GM12878 (cell line): ENCODE results near the gene RPL3. TPM values are rescaled to one million over a fixed set of nuclear protein-coding genes. Genes with fewer than 3 reads are reported as not detected.

Experiments used
- ATAC-seq: fragments of 200-7000 bp; cut with Tn5 transposase; 3 replicates; pipeline ENCODE4 v1.9.1; 2020; ENCODE audit warnings: mild to moderate bottlenecking, moderate library complexity
- BruUV-seq: library from RNA; stranded (reverse); fragments of 400-500 nt; replicated peaks from 2 replicates; lab custom pipeline; 2021; lab: Mats Ljungman, UMichigan
- CTCF ChIA-PET: fragments of 300-600 bp; sonication (Branson Sonifier 250); formaldehyde crosslinking; extraction: SDS; loops from one replicate; lab custom pipeline; 2021; ENCODE audit warnings: inconsistent platforms; lab: Yijun Ruan, JAX
- POLR2A ChIA-PET: fragments of 350-600 bp; formaldehyde crosslinking; extraction: SDS; loops from one replicate; lab custom pipeline; 2021; ENCODE audit warnings: inconsistent platforms; lab: Charles Lee
- RAD21 ChIA-PET: fragments of 300-600 bp; sonication (Branson Sonifier 250); formaldehyde crosslinking; loops from one replicate; lab custom pipeline; 2023; ENCODE audit warnings: antibody characterized with exemption; ENCODE audit not compliant: unreplicated experiment; lab: Charles Lee
- SMC1A ChIA-PET: fragments of 300-600 bp; sonication (Branson Sonifier 250); formaldehyde crosslinking; loops from one replicate; lab custom pipeline; 2023; ENCODE audit not compliant: unreplicated experiment, uncharacterized antibody; lab: Charles Lee
- DNase-seq: peaks from one replicate; pipeline ENCODE4 v3.0.0-alpha.2; 2011; ENCODE audit warnings: low read depth, low spot score
- FAIRE-seq: peaks from 3 replicates; lab custom pipeline; 2011; peaks lifted over from hg19 to GRCh38; lab: Jason Lieb, UNC
- H2AFZ ChIP-seq: 2 replicates; pipeline ENCODE4 v1.6.0; 2011; ENCODE audit warnings: low read depth, low read length, control low read depth; ENCODE audit not compliant: control insufficient read depth
- H3K27ac ChIP-seq: 2 replicates; pipeline ENCODE4 v1.5.1; 2011; ENCODE audit warnings: control low read depth; ENCODE audit not compliant: control insufficient read depth, insufficient read depth
- H3K27me3 ChIP-seq, 2 experiments: replicated peaks in 1 of 2; 2 replicates each; pipeline versions ENCODE4 v1.6.0 to v1.6.1; 2011; ENCODE audit warnings: low read length in 1 of 2; ENCODE audit not compliant: control insufficient read depth in 2 of 2, insufficient read depth in 2 of 2
- H3K36me3 ChIP-seq, 2 experiments: 2 replicates each; pipeline ENCODE4 v1.5.1; 2011; ENCODE audit warnings: low read length in 1 of 2; ENCODE audit not compliant: control insufficient read depth in 2 of 2, insufficient read depth in 2 of 2
- H3K4me1 ChIP-seq: 2 replicates; pipeline ENCODE4 v1.6.1; 2011; ENCODE audit warnings: mild to moderate bottlenecking, low read length, moderate library complexity, mixed read lengths; ENCODE audit not compliant: control insufficient read depth, insufficient read depth
- H3K4me2 ChIP-seq: 2 replicates; pipeline ENCODE4 v1.6.0; 2011; ENCODE audit warnings: control low read depth; ENCODE audit not compliant: control insufficient read depth, insufficient read depth
- H3K4me3 ChIP-seq: fragments of 200-600 bp; sonication (generic); 2 replicates; pipeline ENCODE4 v1.5.1; 2016
- H3K79me2 ChIP-seq: 2 replicates; pipeline ENCODE4 v1.6.0; 2011; ENCODE audit warnings: low read length; ENCODE audit not compliant: control insufficient read depth, insufficient read depth
- H3K9ac ChIP-seq: 2 replicates; pipeline ENCODE4 v1.8.0; 2011; ENCODE audit warnings: low read length, control low read depth, mixed read lengths; ENCODE audit not compliant: control insufficient read depth, insufficient read depth
- H3K9me3 ChIP-seq: replicated peaks from 3 replicates; pipeline ENCODE4 v1.5.1; 2011; ENCODE audit warnings: mild to moderate bottlenecking, low read length; ENCODE audit not compliant: control insufficient read depth, insufficient read depth
- H4K20me1 ChIP-seq: 2 replicates; pipeline ENCODE4 v1.6.0; 2011; ENCODE audit not compliant: control insufficient read depth, insufficient read depth
- BHLHE40 ChIP-seq, 2 experiments: fragments of 450-650 bp in 1 of 2; IDR thresholded peaks; 2 replicates each; pipeline ENCODE4 v1.6.1; 2011 to 2017; ENCODE audit warnings: low read depth in 2 of 2, borderline replicate concordance in 1 of 2, improper control_type of control experiment in 1 of 2, low read length in 1 of 2, mild to moderate bottlenecking in 1 of 2
- BRCA1 ChIP-seq: IDR thresholded peaks from 2 replicates; pipeline ENCODE4 v1.6.1; 2011; ENCODE audit warnings: low read depth, low read length, improper control_type of control experiment
- DPF2 ChIP-seq: fragments of 450-650 bp; IDR thresholded peaks from 2 replicates; pipeline ENCODE4 v1.6.1; 2017; ENCODE audit warnings: mild to moderate bottlenecking
- EED ChIP-seq: sonication (generic); IDR thresholded peaks from 2 replicates; pipeline ENCODE4 v1.6.1; 2016; ENCODE audit warnings: antibody characterized with exemption, low read depth
- GATAD2B ChIP-seq: fragments of 450-650 bp; conservative IDR thresholded peaks from 2 replicates; pipeline ENCODE4 v1.6.1; 2017; ENCODE audit warnings: low read depth, mild to moderate bottlenecking, moderate library complexity
- IKZF1 ChIP-seq: fragments of 450-650 bp; conservative IDR thresholded peaks from 2 replicates; pipeline ENCODE4 v1.6.1; 2017; ENCODE audit warnings: antibody characterized with exemption, mild to moderate bottlenecking
- IKZF2 ChIP-seq, 2 experiments: fragments of 450-650 bp; IDR thresholded peaks; 2 replicates each; pipeline ENCODE4 v1.6.1; 2017; ENCODE audit warnings: mild to moderate bottlenecking in 2 of 2, moderate library complexity in 2 of 2
- MEF2B ChIP-seq: fragments of 450-650 bp; IDR thresholded peaks from 2 replicates; pipeline ENCODE4 v1.6.1; 2018; ENCODE audit warnings: mild to moderate bottlenecking, moderate library complexity; ENCODE audit not compliant: partially characterized antibody, poor library complexity, severe bottlenecking
- MTA2 ChIP-seq: fragments of 450-650 bp; IDR thresholded peaks from 2 replicates; pipeline ENCODE4 v1.6.1; 2016; ENCODE audit warnings: low read depth, mild to moderate bottlenecking, moderate library complexity
- NFYB ChIP-seq: IDR thresholded peaks from 2 replicates; pipeline ENCODE4 v1.6.1; 2011; ENCODE audit warnings: low read depth, mild to moderate bottlenecking, low read length, improper control_type of control experiment, moderate library complexity; ENCODE audit not compliant: insufficient read depth
- TARDBP ChIP-seq: IDR thresholded peaks from 2 replicates; pipeline ENCODE4 v1.6.1; 2016; ENCODE audit warnings: borderline replicate concordance
- TCF12 ChIP-seq: IDR thresholded peaks from 2 replicates; pipeline ENCODE4 v1.6.1; 2011; ENCODE audit warnings: low read depth, mild to moderate bottlenecking, low read length
- WGBS: methylation state at CpG from one replicate; pipeline ENCODE4 v1.1.6; 2016; ENCODE audit warnings: low lambda C conversion rate; ENCODE audit not compliant: insufficient replicate concordance, insufficient coverage; ENCODE audit errors: missing lambda C conversion rate; 5-methylcytosine and 5-hydroxymethylcytosine counted together
- in situ Hi-C: fragments of 300-500 bp; cut with MboI; formaldehyde crosslinking; loops from 9 replicates; pipeline ENCODE4 v1.14.3; 2018; ENCODE audit warnings: mixed read lengths
- intact Hi-C: fragments of 100-400 bp; cut with micrococcal nuclease; formaldehyde crosslinking; loops from one replicate; pipeline ENCODE4 v1.14.2; 2022; ENCODE audit not compliant: unreplicated experiment
- polyA plus RNA-seq, 11 experiments: library from polyadenylated mRNA; depleted of rRNA in 4 of 11; unstranded in 6 of 11; stranded (reverse) in 5 of 11; fragments of >200 nt; fragmentation: Nextera tagmentation in 4 of 11; fragmentation: Illumina TruSeq in 1 of 11; extraction: Ambion mirVana in 4 of 11; extraction: Trizol in 1 of 11; gene quantifications; 1 replicate in 1 of 11; 2 replicates in 10 of 11; pipeline versions ENCODE4 v1.2.1 to v1.2.3, GENCODE V29; 2011 to 2016; ENCODE audit warnings: inconsistent platforms in 2 of 11, missing spikeins in 2 of 11, low read depth in 1 of 11
- total RNA-seq, 4 experiments: library from RNA; depleted of rRNA in 3 of 4; stranded (reverse); fragments of >200 nt in 3 of 4; fragmentation: Illumina TruSeq in 1 of 4; extraction: Trizol in 1 of 4; gene quantifications; 2 replicates each; pipeline versions ENCODE4 v1.2.1 to v1.2.3, GENCODE V29; 2013 to 2021
- TF ChIP-seq, protein P1 (sequence below): fragments of 450-650 bp; IDR thresholded peaks from 2 replicates; pipeline ENCODE4 v1.6.1; 2016; ENCODE audit warnings: mild to moderate bottlenecking, moderate library complexity, borderline replicate concordance
- TF ChIP-seq, protein P2 (sequence below): fragments of 450-650 bp; IDR thresholded peaks from 2 replicates; pipeline ENCODE4 v1.6.1; 2017; ENCODE audit warnings: low read depth, mild to moderate bottlenecking, moderate library complexity

RPL3 gene
- total and polyA plus RNA-seq, 10 of the 15 experiments (the other 5 are each of a cell fraction or from before 2014, with no cell fraction given), result 1,534 to 6,791 (median 3,992) TPM

DNA sequence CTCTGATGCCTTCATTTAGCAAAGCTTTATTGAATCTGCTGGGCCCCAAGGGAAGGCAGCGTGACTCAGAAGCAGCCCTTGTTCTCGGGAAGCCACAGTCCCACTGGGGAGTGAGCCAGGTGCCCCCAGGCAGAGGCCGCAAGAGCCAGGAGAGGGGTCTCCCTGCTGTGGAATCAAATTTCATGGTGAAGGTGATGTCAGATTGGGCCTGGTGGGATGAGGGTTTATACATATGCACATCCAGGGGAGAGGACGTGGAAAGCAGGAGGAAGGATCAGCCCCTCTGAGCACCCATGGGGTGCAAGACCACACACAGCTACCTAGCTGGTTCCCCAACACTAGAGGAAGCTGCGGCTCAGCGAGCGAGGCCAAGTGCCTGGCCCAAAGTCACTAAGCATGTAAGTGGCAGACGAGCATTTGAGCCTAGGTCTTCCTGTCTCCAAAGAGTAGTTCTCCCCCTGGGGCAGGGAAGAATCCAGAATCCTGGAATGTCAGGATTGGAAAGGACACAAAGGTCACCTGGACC, 32.3 kb upstream of the RPL3 start:
- no peak overlapping the region for H3K4me3 ChIP-seq

More for the DNA sequence above, 32.3 kb upstream of the RPL3 start:
- H3K27ac ChIP-seq, result no peak overlapping the region
- intact Hi-C loops, result no loop called here
- H3K9me3 ChIP-seq, result no peaks in the 10 kb centered on the region
- ChIA-PET SMC1A (interaction anchor here (1.0 to 1.6 kb wide), 5 partner anchors 9 to 177 kb away, joined by 3 to 4 read pairs (median 3); no protein-coding TSS in a partner anchor), CTCF (interaction anchor here (1.1 to 4.3 kb wide), 9 partner anchors 8 to 180 kb away, joined by 3 to 20 read pairs (median 4); no protein-coding TSS in a partner anchor), POLR2A (interaction anchor here (0.6 kb wide), 1 partner anchor 100 kb away, joined by 3 read pairs; no protein-coding TSS in a partner anchor), RAD21 (interaction anchor here (0.8 to 1.3 kb wide), 2 partner anchors 12 to 19 kb away, joined by 3 to 7 read pairs; no protein-coding TSS in a partner anchor)
- no peaks in the 10 kb centered on the region for H4K20me1 ChIP-seq
- no peak overlapping the region for H2AFZ ChIP-seq
- ATAC-seq (peak; percentile 76), FAIRE-seq (no peak), DNase-seq (peak; percentile 25)
- WGBS, result 14% methylated on average over 8 of the region's 8 CpGs
- no TSS peak for BruUV-seq
- no peaks in the 10 kb centered on the region for H3K36me3 ChIP-seq
- TF ChIP-seq DPF2, result peak; percentile 76
- no peak for TF ChIP-seq BRCA1
- peak; percentile 88 to 89 for TF ChIP-seq IKZF2 (IDR thresholded peaks at IDR 0.05)
- peak; percentile 87 for TF ChIP-seq MEF2B
- 0 out of 4 replicates have a peak, but pooled peaks of 1 of the 2 experiments have one; percentile 25 for TF ChIP-seq BHLHE40 (IDR thresholded peaks at IDR 0.05; ENCODE audit: borderline replicate concordance in 1 of 2, low read depth in 2 of 2, low read length in 1 of 2)
- peak; percentile 89 for TF ChIP-seq IKZF1
- 0 out of 2 replicates have a peak, but pooled peaks have one; percentile 56 for TF ChIP-seq GATAD2B
- TF ChIP-seq, protein P1, sequence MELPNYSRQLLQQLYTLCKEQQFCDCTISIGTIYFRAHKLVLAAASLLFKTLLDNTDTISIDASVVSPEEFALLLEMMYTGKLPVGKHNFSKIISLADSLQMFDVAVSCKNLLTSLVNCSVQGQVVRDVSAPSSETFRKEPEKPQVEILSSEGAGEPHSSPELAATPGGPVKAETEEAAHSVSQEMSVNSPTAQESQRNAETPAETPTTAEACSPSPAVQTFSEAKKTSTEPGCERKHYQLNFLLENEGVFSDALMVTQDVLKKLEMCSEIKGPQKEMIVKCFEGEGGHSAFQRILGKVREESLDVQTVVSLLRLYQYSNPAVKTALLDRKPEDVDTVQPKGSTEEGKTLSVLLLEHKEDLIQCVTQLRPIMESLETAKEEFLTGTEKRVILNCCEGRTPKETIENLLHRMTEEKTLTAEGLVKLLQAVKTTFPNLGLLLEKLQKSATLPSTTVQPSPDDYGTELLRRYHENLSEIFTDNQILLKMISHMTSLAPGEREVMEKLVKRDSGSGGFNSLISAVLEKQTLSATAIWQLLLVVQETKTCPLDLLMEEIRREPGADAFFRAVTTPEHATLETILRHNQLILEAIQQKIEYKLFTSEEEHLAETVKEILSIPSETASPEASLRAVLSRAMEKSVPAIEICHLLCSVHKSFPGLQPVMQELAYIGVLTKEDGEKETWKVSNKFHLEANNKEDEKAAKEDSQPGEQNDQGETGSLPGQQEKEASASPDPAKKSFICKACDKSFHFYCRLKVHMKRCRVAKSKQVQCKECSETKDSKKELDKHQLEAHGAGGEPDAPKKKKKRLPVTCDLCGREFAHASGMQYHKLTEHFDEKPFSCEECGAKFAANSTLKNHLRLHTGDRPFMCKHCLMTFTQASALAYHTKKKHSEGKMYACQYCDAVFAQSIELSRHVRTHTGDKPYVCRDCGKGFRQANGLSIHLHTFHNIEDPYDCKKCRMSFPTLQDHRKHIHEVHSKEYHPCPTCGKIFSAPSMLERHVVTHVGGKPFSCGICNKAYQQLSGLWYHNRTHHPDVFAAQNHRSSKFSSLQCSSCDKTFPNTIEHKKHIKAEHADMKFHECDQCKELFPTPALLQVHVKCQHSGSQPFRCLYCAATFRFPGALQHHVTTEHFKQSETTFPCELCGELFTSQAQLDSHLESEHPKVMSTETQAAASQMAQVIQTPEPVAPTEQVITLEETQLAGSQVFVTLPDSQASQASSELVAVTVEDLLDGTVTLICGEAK, result peak; percentile 62; the same call in 1 of the 2 replicates
- TF ChIP-seq MTA2, result peak; percentile 58; the same call in 1 of the 2 replicates
- no peak for TF ChIP-seq NFYB
- no peak for TF ChIP-seq TARDBP
- no peak for TF ChIP-seq TCF12
- TF ChIP-seq, protein P2, sequence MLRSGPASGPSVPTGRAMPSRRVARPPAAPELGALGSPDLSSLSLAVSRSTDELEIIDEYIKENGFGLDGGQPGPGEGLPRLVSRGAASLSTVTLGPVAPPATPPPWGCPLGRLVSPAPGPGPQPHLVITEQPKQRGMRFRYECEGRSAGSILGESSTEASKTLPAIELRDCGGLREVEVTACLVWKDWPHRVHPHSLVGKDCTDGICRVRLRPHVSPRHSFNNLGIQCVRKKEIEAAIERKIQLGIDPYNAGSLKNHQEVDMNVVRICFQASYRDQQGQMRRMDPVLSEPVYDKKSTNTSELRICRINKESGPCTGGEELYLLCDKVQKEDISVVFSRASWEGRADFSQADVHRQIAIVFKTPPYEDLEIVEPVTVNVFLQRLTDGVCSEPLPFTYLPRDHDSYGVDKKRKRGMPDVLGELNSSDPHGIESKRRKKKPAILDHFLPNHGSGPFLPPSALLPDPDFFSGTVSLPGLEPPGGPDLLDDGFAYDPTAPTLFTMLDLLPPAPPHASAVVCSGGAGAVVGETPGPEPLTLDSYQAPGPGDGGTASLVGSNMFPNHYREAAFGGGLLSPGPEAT, result peak; percentile 36; the same call in 1 of the 2 replicates
- TF ChIP-seq EED, result peak; percentile 51; the same call in 1 of the 2 replicates
- in situ Hi-C loops, result no loop called here
- no peaks in the 10 kb centered on the region for H3K79me2 ChIP-seq
- H3K4me1 ChIP-seq, result peaks cover 7% of the 10 kb centered on the region
- H3K27me3 ChIP-seq, result peaks cover 0 to 1% of the 10 kb centered on the region in 2 experiments; a peak in 1 of 4 replicates
- H3K4me2 ChIP-seq, result no peak overlapping the region
- no peak overlapping the region for H3K9ac ChIP-seq
